Renal cortex interstitium (tissue), 11 donors: Measurements from ENCODE around the gene SPOPL. TPM values are rescaled to one million over a fixed set of nuclear protein-coding genes. Genes with fewer than 3 reads are reported as not detected.
A peak's percentile ranks its signal among the peaks of the same experiment; 100 is the strongest.

Experiments used
- DNase-seq, 11 donors: peaks; one replicate each; pipeline ENCODE4 v3.0.0-alpha.2; 2013; ENCODE audit warnings: low read depth in 9 of 11, low spot score in 4 of 11; ENCODE audit errors: extremely low read depth in 1 of 11
- polyA plus RNA-seq, 3 donors: library from polyadenylated mRNA; unstranded; fragments of 120-200 nt; gene quantifications; one replicate each; pipeline ENCODE4 v1.2.1, GENCODE V29; 2013; ENCODE audit not compliant: insufficient read length in 3 of 3

Gene SPOPL
- polyA plus RNA-seq, 3 donors, result 25.0 to 30.3 (median 28.7) TPM

DNA sequence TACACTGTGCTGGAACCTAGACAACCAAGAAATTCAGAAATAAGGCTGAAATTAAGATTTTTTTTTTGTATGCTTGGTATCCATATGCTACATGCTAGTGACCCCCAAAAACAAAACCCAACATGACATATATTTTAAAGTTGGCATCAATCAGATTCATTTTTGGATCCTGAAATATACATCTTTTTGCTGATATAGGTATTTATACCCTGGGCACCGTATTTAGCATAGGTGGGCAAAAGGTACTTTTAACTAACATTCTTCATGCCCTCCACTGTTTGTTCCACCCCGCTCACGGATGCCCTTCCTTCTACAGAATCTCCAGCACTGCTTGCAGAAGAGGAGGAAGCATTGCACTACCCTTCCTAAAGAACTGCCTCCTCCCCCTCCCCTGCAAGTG lies 52.6 kb downstream of the SPOPL start:
- no peak for DNase-seq

DNA sequence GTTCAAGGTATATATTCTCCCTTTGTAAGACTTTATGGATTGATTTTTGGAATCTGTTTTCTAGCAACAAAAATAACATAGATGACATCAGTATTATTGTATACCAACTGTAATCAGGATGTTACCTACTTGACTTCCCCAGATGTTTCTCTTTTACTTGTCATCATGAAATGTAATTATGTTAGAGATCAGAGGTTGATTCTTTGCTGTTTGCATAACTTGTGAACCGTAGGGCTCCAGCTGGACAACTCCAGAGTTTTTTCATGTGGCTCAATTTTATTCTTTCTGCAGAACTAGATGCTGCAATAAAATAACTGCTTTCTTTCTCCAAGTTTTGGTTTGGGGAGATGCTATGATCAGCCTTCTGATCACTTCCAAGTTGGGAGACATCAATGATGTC lies 58.1 kb downstream of the SPOPL start:
- DNase-seq, result peak in 4 of 11 donors; percentile 1 to 25 (median 4)

DNA sequence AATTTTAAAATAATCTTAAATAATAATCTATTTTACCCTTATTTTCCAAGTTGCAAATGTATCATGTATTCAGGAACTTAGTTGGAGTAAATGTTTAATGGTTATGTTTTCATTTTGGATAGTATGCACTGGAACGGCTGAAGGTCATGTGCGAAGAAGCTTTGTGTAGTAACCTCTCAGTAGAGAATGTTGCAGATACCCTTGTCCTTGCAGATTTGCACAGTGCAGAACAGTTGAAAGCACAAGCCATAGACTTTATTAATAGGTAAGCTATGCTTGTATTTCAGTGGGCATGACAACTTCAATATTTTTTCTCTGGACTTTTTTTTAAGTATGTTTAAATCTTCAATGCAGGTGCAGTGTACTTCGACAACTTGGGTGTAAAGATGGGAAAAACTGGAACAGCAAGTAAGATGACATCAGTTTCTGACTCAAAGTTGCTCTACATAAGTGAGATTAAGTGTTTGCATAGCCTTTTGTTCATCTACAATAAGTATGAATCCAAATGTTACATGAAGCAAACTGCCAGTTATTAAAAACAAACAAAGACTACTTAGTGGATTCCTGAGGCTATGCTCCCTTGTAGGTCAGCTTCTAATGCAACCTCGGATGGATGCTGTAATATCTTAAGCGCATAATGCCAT lies 63.1 kb downstream of the SPOPL start:
- no peak for DNase-seq

DNA sequence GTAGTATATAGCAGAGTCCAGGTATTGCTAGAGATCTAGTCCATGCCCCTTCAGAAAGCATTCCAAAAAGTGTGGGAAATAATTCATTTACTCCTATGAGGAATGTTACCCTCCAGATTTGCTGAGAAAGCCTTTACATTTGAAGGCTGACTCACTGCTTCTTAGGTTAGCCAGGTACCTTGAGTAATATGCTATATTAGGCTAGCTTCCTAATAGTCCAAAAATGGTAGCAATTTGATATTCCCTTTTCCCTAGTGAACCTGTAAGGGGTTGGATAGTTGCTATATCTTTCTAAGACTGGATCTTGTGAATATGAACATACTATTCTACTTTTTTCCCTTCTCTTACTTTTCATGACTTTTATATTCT lies 63.6 kb downstream of the SPOPL start:
- no peak for DNase-seq

DNA sequence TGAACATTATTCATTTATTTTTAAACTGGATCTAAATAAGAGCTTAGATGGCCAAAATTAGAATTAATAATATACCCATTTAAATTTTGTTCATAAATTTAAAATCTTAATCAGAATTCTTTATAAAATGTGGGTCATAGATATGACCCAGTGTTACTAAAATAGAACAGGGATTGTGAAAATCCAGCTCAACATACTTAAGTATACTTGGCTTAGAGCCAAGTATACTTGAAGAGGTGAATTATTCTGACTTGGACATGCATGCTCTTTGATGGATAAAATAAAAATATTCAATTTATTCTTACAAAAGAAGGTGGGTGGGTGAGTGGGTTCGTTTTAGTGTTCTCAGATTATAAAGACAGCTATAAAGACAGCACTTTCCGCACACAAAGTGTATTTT lies 70.7 kb downstream of the SPOPL start:
- no peak for DNase-seq

DNA sequence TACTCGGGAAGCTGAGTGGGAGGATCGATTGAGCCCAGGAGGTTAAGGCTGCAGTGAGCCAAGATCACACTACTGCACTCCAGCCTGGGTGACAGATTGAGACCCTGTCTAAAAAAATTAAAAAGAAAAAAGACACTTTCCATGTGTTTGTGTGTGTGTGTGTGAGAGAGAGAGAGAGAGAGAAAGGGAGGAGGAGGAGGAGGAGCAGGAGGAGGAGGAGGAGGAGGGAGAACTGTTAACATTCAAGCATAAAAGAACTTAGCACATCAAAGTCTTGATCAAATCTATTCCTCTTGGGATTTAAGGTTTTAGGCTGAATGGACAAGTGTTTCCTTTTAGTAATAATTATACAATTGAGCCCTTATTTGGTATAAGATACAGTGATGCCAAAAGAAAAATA lies 75.5 kb downstream of the SPOPL start:
- DNase-seq, result no peak

DNA sequence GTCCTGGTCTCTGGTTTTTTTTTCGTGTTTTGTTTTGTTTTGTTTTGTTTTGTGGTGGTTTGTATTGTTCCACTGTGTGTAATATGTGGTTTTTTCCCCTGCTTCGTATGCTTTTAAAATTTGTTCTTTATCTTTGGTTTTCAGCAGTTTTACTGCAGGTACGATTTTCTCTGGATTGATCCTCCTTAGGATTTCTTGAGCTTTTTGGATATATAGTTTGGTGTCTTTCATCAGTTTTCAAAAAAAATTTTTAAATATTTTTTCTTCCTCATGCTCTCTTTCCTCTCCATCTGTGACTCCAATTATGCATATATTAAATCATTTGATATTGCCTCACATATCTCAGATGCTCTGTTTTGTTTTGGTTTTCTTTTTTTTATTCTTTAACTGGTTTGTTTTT lies 78.0 kb downstream of the SPOPL start:
- DNase-seq, result no peak

DNA sequence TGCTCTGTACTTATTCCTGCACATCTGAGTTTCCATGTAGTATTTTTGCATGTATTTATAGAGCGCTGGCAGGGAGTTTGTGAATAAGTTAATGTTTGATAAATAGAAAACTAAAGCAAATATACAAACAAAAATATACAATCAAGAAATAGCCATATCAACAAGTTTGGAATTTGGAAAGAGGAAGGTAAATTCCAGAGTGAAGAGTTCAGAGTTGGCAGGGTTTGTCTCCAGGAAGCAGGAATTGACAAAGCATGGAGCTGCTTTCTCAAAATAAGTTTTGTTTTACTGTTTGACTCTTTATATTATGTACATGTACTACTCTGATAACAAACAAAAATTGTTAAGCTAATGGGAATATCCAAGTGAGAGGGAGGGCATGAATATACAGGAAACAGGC lies 80.3 kb downstream of the SPOPL start:
- DNase-seq, result no peak

DNA sequence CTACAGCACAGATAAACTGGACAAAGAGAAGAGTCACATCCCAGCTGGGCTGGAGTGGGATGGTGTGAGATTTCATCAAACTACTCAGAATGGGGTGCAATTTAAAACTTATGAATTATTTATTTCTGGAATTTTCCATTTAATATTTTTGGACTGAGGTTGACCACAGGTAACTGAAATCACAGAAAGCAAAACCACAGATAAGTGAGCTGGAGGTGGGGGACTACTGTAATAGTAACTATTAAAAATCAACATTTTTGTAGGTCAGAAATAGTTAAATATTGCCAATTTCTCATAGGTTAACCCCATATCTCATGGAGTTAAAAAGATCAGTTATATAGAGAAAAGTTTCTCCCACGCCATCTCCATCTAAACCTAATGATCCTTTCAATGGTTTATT lies 88.1 kb downstream of the SPOPL start:
- DNase-seq, result no peak

DNA sequence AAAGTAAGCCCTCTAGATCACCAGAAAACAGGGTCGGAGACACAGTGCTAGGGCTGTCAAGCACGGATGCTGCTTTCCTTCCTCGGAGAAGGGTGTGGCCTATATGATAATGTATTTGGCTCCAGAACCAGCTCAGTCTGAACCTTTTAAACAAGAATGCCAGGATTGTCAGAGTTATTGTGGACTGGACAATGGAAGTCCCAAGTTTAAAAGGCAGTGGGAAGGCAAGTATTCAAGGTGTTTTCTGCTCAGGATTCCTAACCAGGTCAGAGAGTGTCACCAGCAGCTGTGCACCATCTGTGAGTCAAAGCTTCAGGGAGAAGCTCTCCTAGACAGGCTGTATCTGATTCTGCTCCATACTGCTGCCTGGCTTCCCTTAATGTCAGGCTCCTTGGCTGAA lies 94.8 kb downstream of the SPOPL start:
- no peak for DNase-seq

DNA sequence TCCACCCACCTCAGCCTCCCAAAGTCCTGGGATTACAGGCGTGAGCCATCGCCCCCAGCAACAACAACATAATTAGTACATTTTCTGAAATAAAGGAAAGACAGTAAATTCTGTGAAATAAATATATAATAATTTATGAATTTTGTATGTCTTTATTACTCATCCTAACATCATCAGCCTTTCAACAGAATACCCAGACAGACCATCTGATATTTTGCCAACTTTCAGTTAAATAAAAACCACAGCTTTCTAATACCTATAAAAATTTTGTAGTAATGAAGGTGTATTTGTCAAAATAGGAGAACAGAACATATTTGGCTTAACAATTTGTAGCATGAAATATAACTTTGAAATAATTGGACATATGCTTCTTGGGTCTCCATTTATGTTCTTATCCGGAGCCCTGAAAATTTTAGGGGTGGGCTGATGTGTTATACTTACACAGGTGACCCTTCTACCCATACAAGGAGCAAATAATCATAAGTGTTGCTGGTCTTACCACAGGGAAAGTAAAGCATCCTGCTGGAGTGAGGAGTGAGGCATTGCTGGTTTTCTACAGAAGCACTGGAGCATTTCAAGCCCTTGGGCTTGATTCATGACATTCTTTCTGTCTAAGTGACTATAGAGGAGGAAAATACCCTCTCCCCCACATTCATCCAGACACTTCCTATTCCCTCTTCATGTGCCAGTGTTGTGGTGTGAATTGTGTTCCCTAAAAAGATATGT lies 99.3 kb downstream of the SPOPL start:
- DNase-seq, result peak in 4 of 11 donors; percentile 3 to 29 (median 11)

DNA sequence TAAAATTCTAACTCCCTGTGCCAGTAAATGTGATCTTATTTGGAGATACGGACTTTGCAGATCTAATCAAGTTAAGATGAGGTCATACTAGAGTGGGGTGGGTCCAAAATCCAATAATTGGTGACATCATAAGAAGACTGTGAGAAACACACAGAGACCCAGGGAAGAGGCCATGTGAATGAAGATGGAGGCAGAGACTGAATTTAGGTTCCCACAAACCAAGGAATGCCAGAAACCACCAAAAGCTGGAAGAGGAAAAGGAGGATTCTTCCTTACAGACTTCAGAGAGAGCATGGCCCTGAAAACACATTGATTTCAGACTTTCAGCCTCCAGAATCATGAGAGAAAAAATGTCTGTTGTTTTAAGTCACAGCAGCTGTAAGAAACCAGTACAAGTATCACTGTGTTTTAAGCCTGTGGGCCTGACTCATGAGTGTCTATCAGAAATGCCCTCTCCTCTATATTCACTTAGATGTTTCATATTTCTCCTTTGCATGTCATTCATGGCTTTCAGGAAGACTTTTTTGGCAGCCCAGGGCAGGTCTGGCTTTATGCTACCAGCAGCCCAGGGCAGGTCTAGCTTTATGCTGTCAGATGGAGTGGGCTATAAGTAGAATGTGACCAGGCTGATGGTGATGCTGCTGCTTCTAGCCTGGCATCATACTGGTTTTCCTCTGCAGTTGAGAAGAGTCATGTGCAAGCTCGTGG lies 100.0 kb downstream of the SPOPL start:
- no peak for DNase-seq

DNA sequence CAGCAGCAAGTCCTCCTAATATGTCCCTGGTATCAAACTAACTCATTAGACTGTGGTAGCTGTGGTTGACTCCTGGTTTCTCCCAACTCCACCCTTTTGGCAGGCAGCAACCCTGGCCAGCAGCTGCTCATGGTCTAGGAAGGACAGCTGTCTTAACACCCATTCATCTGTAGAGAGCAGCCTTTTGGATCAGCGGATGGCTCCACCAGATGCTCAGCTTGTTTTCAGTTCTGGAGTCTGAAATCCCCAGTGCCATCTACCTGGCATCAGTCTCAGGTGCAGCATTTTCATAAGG lies 100.5 kb downstream of the SPOPL start:
- DNase-seq, result no peak

DNA sequence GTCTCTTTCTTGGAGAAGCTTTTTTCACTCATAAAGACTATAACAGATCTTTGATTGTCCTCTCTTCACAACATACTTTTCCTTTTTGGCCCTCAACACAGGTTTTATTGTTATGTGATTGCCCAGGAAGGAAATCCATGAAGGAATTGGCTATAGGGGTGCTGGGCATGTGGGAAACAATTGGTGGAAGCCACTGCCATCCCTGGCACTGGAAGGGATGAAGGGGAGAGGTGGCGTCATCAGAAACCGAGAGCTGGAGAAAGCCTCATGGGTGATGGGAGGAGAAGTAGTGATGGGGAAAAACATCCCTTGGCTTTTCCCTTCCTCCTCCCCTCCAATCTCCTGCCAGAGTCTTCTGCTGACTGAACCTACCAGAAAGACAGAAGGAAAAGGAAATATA lies 106.2 kb downstream of the SPOPL start:
- no peak for DNase-seq

DNA sequence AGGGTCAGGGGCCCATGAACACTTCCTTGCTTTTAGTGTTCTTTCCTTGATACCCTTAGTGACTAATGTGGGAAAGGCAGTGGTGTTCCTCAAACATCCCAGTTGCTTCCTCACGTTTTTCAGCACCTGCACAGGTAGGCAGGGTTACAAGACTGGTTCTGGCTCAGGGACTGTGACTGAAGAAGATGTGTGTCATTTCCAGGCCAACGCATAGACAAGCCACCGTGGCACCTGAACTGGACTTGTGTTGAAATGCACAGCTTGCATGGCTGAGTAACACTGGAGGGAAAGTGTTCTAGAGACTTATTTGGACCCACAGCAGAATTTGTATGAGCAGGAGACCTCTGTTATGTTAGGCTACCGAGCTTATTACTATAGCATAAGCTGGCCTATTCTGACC lies 107.9 kb downstream of the SPOPL start:
- no peak for DNase-seq

DNA sequence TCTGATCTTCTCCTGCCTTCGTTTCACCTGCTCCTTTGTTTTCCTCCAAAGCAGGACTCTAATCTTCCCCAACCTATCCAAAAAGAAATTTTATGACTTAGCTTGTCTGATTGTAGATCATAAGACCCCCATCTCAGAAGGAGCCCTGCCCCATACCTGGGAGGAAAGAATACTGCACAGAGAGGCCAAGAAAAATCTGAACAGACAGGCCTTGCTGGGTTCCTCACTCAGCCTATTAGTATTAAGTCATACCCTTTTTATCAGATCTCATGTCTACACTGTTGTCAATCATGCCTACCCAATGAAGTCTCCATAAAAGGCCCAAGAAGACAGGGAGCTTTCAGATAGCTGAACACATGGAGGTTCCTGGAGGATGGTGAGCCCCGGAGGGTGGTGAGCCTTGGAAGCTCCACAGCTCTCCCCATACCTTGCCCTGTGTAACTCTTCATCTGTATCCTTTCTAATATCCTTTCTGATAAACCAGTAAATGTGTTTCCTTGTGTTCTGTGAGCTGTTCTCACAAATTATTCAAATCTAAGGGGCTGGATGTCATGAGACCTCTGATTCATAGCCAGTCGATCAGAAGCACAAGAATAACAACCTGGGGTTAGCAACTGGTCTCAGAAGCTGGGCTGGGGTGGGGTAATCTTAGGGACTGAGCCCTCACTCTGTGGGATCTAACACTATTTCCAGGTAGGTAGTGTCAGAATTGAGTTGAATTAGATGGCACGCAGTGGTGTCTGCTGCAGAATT lies 108.8 kb downstream of the SPOPL start:
- DNase-seq, result no peak

DNA sequence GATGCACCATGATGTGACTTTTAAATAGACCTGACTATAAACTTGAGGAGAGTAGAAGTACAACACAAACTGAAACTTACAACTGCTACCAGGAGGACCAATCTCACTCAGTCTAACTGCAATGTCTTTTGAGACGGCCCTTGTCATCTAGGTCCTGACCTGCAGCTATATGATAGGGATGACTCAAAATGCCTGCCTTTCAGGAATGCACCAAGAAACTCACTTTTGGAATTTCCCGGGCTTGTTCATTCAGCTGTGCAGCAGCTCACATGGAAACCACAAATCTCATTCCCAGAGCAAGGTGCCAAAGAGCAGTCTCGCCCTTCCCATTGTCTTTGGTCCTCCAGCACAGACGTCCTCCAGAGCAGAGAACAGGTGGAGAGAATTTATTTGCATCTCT lies 113.7 kb downstream of the SPOPL start:
- no peak for DNase-seq

DNA sequence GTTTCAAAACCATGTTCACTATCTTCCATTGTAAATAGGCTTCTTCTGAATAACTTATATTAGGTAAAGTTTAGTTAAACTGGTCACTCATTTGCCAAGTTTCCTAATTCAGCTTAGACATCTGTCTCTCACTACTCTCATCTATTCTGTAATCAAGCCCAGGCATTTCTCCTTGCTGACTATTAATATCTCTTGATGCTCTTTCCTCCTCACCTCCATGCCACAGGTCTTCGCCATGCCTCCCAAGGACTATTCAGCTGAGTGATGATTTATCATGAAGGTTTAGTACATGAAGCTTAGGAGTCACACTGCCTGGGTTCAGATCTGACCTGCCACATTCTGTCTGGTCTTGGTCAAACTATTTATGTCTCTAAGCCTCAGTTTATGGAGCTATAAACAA lies 115.5 kb downstream of the SPOPL start:
- no peak for DNase-seq

DNA sequence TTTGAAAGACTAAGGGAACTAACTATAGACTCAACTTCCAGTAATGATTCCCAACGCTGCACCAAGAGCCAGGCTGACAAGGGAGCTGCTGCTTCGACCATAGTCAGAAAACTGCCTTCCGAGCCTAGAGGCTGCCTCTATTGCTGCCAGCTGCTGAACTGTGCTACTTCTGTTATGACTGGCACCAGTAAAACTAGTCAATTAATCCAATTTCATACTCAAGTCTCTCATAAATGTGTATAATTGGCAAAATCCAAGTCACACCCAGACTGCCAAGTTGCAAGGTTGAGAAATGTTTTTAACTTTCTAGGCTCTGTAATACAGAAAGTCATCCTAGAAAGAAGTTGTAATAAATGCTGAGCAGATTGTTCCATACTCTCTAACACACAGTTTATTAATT lies 117.4 kb downstream of the SPOPL start:
- no peak for DNase-seq

DNA sequence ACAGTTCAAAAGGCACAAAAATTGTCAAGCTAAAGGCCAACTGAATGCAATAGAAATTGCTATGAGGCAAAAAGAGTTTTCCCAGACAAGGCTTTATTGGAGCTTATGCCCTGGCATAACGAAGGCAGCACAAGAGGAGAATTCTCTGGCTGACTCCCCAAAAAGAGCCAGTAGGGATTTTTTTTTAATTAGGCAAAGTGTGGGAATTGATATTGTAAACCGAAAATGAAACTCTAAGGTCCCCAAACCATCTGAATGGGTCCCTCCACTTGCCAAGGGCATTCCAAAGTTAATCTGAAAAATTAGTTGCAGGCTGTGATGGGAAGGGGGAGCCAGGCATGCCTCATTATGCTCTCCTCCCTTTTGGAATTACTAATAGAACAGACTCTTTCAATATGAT lies 118.9 kb downstream of the SPOPL start:
- no peak for DNase-seq
